Lower leg skin (tissue), 3 donors: ENCODE measurements around the gene AGRN.

ENCODE experiments used
- POLR2A ChIP-seq, 2 donors: fragments of 450-650 bp; IDR thresholded peaks; one replicate each; pipeline ENCODE4 v1.6.1; 2016 to 2017; ENCODE audit warnings: antibody characterized with exemption in 2 of 2, mild to moderate bottlenecking in 1 of 2, moderate library complexity in 1 of 2
- TF ChIP-seq, protein P1 (sequence below), 3 donors: fragments of 450-650 bp; IDR thresholded peaks; one replicate each; pipeline ENCODE4 v1.5.1; 2016; ENCODE audit warnings: antibody characterized with exemption in 3 of 3, mild to moderate bottlenecking in 3 of 3, moderate library complexity in 2 of 3

DNA sequence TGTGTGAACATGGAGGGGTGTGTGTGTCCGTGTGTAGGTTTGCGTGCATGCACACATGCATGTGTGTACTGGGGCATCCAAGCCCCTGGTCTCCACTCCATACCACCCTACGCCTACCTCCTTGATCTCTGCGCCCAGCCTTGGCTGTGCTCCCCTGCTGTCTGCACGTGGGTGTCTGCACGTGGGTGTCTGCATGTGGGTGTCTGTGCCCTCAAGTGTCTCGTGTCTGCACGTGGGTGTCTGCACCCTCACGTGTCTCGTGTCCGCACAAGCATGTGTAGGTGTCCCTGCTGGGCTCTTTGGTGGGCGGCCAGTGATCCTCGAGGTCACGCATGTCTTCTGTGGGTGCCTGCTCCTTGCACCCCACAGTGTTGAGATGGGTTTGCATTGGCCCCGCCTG is 33.1 kb downstream of the AGRN start:
- TF ChIP-seq, protein P1, sequence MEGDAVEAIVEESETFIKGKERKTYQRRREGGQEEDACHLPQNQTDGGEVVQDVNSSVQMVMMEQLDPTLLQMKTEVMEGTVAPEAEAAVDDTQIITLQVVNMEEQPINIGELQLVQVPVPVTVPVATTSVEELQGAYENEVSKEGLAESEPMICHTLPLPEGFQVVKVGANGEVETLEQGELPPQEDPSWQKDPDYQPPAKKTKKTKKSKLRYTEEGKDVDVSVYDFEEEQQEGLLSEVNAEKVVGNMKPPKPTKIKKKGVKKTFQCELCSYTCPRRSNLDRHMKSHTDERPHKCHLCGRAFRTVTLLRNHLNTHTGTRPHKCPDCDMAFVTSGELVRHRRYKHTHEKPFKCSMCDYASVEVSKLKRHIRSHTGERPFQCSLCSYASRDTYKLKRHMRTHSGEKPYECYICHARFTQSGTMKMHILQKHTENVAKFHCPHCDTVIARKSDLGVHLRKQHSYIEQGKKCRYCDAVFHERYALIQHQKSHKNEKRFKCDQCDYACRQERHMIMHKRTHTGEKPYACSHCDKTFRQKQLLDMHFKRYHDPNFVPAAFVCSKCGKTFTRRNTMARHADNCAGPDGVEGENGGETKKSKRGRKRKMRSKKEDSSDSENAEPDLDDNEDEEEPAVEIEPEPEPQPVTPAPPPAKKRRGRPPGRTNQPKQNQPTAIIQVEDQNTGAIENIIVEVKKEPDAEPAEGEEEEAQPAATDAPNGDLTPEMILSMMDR (IDR thresholded peaks at IDR 0.05), result no peak
- TF ChIP-seq POLR2A (IDR thresholded peaks at IDR 0.05), result no peak
